K562 (cell line): Measurements from ENCODE around the gene TAS1R3. TPM values are rescaled to one million over a fixed set of nuclear protein-coding genes. Genes with fewer than 3 reads are reported as not detected.

Source experiments
- ATF7 ChIP-seq: fragments of 450-650 bp; IDR thresholded peaks from 2 replicates; pipeline ENCODE4 v1.7.1; 2014; ENCODE audit warnings: mild to moderate bottlenecking, moderate library complexity
- ETV1 ChIP-seq: fragments of 450-650 bp; conservative IDR thresholded peaks from 2 replicates; pipeline ENCODE4 v1.6.1; 2016; ENCODE audit warnings: missing genetic modification characterization, control low read depth, low read depth, missing compliant biosample characterization
- GABPA ChIP-seq: fragments of 200-800 bp; sonication (Bioruptor generic); conservative IDR thresholded peaks from 2 replicates; pipeline ENCODE4 v1.6.1; 2016; ENCODE audit warnings: low read depth, missing genetic modification characterization, missing compliant biosample characterization
- RB1 ChIP-seq: fragments of 450-650 bp; IDR thresholded peaks from 2 replicates; pipeline ENCODE4 v1.6.1; 2017; ENCODE audit warnings: low read depth, mild to moderate bottlenecking
- ZNF133 ChIP-seq: fragments of 250-450 bp; sonication (Bioruptor Pico); IDR thresholded peaks from 2 replicates; pipeline ENCODE4 v1.4.0; 2020; ENCODE audit warnings: mild to moderate bottlenecking
- ZNF778 ChIP-seq: fragments of 450-650 bp; formaldehyde crosslinking; IDR thresholded peaks from 2 replicates; pipeline ENCODE4 v1.4.0; 2020; ENCODE audit warnings: mild to moderate bottlenecking, moderate library complexity
- polyA plus RNA-seq, 8 experiments: library from polyadenylated mRNA; depleted of rRNA in 4 of 8; stranded (reverse) in 5 of 8; unstranded in 3 of 8; fragments of >200 nt; fragmentation: Nextera tagmentation in 2 of 8; fragmentation: Illumina TruSeq in 1 of 8; extraction: Ambion mirVana in 2 of 8; extraction: Trizol in 1 of 8; gene quantifications; 2 replicates each; pipeline versions ENCODE4 v1.2.1 to v1.2.3, GENCODE V29; 2011 to 2014; ENCODE audit warnings: inconsistent platforms in 1 of 8, missing spikeins in 1 of 8
- total RNA-seq, 7 experiments: library from RNA; depleted of rRNA in 6 of 7; stranded (reverse); fragments of >200 nt in 6 of 7; fragmentation: Illumina TruSeq in 2 of 7; extraction: Trizol in 2 of 7; gene quantifications; 2 replicates each; pipeline versions ENCODE4 v1.2.1 to v1.2.3, GENCODE V29; 2011 to 2021; ENCODE audit warnings: low replicate concordance in 1 of 7
- TF ChIP-seq, protein P1 (sequence below): fragments of 450-650 bp; IDR thresholded peaks from 2 replicates; pipeline ENCODE4 v1.6.1; 2017; ENCODE audit warnings: antibody characterized with exemption, mild to moderate bottlenecking
- TF ChIP-seq, protein P2 (sequence below), 2 experiments: fragments of 450-650 bp; conservative IDR thresholded peaks; 2 replicates each; pipeline ENCODE4 v1.6.1; 2017; ENCODE audit warnings: mild to moderate bottlenecking in 2 of 2, moderate library complexity in 2 of 2

TAS1R3 gene
- total and polyA plus RNA-seq, 9 of the 15 experiments (the other 6 are each of a cell fraction or from before 2014, with no cell fraction given), result 0.07 to 0.13 TPM; not detected in 7

DNA sequence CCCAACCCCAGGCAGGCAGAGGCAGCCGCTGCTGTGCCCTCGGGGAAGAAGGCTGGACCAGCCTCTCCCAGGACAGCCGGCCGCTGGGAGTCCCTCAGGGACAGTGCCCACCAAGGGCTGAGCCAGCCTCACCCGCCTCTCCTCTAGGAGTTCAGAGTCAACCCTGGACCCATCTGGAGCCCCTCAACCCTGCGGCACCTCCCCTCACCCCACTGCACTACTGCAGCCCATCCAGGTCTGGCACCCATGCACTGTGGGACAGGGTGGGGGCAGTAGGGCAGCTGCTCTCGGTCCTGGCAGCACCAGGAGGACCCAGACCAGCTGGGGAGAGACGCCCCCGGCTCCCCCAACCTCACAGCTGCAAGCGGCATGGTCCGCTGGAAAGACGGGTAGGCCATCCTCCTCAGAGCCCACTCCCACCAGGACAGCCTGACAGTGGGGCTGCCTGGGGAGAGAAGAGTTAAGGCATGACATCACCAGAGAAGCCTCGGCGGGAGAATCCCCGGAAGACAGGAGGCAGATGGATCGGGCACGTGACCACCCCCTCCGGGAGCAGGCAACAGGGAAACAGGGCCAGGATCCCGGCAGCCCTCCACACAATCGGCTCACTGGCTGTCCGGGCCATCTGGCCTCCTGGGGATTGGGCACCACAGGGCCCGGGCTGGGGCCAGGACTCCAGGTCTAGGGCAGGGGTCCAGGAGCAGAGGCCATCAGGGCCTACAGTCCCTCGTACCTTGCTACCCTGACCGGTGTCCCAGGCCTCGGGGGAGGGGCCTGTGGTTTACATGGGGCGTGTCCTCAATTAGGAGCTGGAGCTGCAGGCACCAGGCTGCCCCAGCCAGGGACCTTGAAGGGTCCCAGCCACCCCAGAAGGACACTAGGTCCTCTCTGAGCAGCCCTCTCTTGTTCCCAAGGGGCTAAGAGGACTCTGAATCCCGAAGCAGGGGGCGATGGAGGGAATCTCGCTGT, 26.5 kb upstream of the TAS1R3 start (continued):
- TF ChIP-seq ATF7 (peak; percentile 95), ETV1 (tag) (peak; percentile 76), ZNF133 (CRISPR knock-in tag) (peak; percentile 10; the same call in 1 of the 2 replicates), GABPA (tag) (peak; percentile 40; the same call in 1 of the 2 replicates), ZNF778 (CRISPR knock-in tag) (no peak), RB1 (0 out of 2 replicates have a peak, but pooled peaks have one; percentile 26)
- TF ChIP-seq, protein P1, sequence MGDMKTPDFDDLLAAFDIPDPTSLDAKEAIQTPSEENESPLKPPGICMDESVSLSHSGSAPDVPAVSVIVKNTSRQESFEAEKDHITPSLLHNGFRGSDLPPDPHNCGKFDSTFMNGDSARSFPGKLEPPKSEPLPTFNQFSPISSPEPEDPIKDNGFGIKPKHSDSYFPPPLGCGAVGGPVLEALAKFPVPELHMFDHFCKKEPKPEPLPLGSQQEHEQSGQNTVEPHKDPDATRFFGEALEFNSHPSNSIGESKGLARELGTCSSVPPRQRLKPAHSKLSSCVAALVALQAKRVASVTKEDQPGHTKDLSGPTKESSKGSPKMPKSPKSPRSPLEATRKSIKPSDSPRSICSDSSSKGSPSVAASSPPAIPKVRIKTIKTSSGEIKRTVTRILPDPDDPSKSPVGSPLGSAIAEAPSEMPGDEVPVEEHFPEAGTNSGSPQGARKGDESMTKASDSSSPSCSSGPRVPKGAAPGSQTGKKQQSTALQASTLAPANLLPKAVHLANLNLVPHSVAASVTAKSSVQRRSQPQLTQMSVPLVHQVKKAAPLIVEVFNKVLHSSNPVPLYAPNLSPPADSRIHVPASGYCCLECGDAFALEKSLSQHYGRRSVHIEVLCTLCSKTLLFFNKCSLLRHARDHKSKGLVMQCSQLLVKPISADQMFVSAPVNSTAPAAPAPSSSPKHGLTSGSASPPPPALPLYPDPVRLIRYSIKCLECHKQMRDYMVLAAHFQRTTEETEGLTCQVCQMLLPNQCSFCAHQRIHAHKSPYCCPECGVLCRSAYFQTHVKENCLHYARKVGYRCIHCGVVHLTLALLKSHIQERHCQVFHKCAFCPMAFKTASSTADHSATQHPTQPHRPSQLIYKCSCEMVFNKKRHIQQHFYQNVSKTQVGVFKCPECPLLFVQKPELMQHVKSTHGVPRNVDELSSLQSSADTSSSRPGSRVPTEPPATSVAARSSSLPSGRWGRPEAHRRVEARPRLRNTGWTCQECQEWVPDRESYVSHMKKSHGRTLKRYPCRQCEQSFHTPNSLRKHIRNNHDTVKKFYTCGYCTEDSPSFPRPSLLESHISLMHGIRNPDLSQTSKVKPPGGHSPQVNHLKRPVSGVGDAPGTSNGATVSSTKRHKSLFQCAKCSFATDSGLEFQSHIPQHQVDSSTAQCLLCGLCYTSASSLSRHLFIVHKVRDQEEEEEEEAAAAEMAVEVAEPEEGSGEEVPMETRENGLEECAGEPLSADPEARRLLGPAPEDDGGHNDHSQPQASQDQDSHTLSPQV, result peak; percentile 79
- TF ChIP-seq, protein P2, sequence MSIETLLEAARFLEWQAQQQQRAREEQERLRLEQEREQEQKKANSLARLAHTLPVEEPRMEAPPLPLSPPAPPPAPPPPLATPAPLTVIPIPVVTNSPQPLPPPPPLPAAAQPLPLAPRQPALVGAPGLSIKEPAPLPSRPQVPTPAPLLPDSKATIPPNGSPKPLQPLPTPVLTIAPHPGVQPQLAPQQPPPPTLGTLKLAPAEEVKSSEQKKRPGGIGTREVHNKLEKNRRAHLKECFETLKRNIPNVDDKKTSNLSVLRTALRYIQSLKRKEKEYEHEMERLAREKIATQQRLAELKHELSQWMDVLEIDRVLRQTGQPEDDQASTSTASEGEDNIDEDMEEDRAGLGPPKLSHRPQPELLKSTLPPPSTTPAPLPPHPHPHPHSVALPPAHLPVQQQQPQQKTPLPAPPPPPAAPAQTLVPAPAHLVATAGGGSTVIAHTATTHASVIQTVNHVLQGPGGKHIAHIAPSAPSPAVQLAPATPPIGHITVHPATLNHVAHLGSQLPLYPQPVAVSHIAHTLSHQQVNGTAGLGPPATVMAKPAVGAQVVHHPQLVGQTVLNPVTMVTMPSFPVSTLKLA (conservative IDR thresholded peaks at IDR 0.05), result peak; percentile 58 to 59
